SK-N-SH (cell line): Measurements from ENCODE around the gene RFLNA.

Source experiments
- CHD2 ChIP-seq: fragments of 150-350 bp; IDR thresholded peaks from 2 replicates; pipeline ENCODE4 v1.6.1; 2018; ENCODE audit warnings: low read length; ENCODE audit not compliant: partially characterized antibody
- CTCF ChIP-seq: fragments of 200-600 bp; sonication (generic); IDR thresholded peaks from 2 replicates; pipeline ENCODE4 v1.6.1; 2017; ENCODE audit warnings: antibody characterized with exemption, mild to moderate bottlenecking, moderate library complexity
- EP300 ChIP-seq, 2 experiments: IDR thresholded peaks; 2 replicates each; pipeline versions ENCODE4 v1.4.0 to v1.6.1; 2012; ENCODE audit warnings: borderline replicate concordance in 1 of 2, low read depth in 1 of 2, low read length in 1 of 2
- FOXJ3 ChIP-seq: sonication (generic); formaldehyde crosslinking; IDR thresholded peaks from 2 replicates; pipeline ENCODE4 v1.5.1; 2020; ENCODE audit warnings: mild to moderate bottlenecking, missing genetic modification reagents
- JUND ChIP-seq: IDR thresholded peaks from 2 replicates; pipeline ENCODE4 v1.4.0; 2012
- MAX ChIP-seq: IDR thresholded peaks from 2 replicates; pipeline ENCODE4 v1.4.0; 2012; ENCODE audit warnings: low read depth
- POLR2AphosphoS5 ChIP-seq: IDR thresholded peaks from 2 replicates; pipeline ENCODE4 v1.6.1; 2012; ENCODE audit warnings: low read depth, low read length
- RAD21 ChIP-seq: IDR thresholded peaks from 2 replicates; pipeline ENCODE4 v1.6.1; 2012; ENCODE audit warnings: mild to moderate bottlenecking, low read length
- RCOR1 ChIP-seq: fragments of 150-350 bp; IDR thresholded peaks from 2 replicates; pipeline ENCODE4 v1.6.1; 2017; ENCODE audit warnings: antibody characterized with exemption, low read length
- SIN3A ChIP-seq: IDR thresholded peaks from 2 replicates; pipeline ENCODE4 v1.6.1; 2012; ENCODE audit warnings: low read depth, mild to moderate bottlenecking, low read length, moderate library complexity, borderline replicate concordance
- SMC3 ChIP-seq: IDR thresholded peaks from 2 replicates; pipeline ENCODE4 v1.6.1; 2012; ENCODE audit warnings: low read depth, low read length, improper control_type of control experiment
- TAF1 ChIP-seq: IDR thresholded peaks from 2 replicates; pipeline ENCODE4 v1.6.1; 2012; ENCODE audit warnings: low read depth, mild to moderate bottlenecking, low read length, moderate library complexity, borderline replicate concordance
- TCF12 ChIP-seq: IDR thresholded peaks from 2 replicates; pipeline ENCODE4 v1.4.0; 2012
- USF2 ChIP-seq: fragments of 150-350 bp; IDR thresholded peaks from 2 replicates; pipeline ENCODE4 v1.6.1; 2017; ENCODE audit warnings: antibody characterized with exemption, low read length, low read depth, borderline replicate concordance

GRCh38 chr12:124283326-124283725 is 11.6 kb upstream of the RFLNA start:
- TF ChIP-seq CTCF = no peak
- no peak for TF ChIP-seq MAX
- TF ChIP-seq TCF12 = no peak
- TF ChIP-seq RCOR1 = no peak
- TF ChIP-seq TAF1 = no peak
- TF ChIP-seq POLR2AphosphoS5 = no peak
- TF ChIP-seq EP300 (IDR thresholded peaks at IDR 0.05; ENCODE audit: borderline replicate concordance in 1 of 2, low read depth in 1 of 2, low read length in 1 of 2) = no peak
- TF ChIP-seq RAD21 = no peak
- no peak for TF ChIP-seq SMC3
- no peak for TF ChIP-seq SIN3A
- TF ChIP-seq USF2 = no peak
- TF ChIP-seq JUND = no peak
- TF ChIP-seq CHD2 = no peak
- TF ChIP-seq FOXJ3 (CRISPR knock-in tag) = no peak
